Measurements from ENCODE around the gene RHOBTB3.

DNA sequence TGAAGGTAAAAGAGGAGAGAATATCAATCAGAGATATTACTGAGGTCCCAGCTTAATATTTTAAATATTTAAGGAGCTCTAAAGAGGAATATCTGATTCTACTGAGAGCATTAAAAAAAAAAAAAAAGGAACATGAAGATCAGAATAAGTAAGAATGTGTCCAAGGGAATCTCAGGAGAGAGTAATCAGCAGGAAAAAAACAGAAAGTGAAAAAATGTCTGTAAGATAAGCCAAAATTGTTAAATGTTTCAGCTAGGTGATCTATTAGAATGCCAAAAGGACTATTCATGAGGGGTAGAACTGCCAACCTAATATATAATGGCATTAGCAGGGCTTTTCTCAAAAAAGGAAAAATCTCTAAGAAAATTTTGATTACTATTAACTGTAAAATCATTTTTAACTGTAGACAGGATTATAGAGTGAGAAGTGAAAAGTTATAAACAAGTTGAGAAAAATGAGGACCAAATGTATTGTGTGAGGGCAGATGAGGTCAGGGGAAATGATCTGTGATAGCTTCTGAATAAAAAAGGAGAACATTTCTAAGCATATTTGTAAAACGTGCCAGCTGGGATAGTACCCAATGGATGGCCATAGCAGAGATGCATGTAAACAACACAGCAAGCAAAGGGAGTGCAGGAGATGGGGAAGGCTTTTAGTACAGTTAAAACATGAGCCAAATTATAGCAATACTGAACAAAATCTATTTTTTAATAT is 9.4 kb upstream of the RHOBTB3 start:
- TF ChIP-seq POLR2A (IDR thresholded peaks at IDR 0.05; ENCODE audit: extremely low read depth, insufficient read length) = no peak
- TF ChIP-seq, protein P1, sequence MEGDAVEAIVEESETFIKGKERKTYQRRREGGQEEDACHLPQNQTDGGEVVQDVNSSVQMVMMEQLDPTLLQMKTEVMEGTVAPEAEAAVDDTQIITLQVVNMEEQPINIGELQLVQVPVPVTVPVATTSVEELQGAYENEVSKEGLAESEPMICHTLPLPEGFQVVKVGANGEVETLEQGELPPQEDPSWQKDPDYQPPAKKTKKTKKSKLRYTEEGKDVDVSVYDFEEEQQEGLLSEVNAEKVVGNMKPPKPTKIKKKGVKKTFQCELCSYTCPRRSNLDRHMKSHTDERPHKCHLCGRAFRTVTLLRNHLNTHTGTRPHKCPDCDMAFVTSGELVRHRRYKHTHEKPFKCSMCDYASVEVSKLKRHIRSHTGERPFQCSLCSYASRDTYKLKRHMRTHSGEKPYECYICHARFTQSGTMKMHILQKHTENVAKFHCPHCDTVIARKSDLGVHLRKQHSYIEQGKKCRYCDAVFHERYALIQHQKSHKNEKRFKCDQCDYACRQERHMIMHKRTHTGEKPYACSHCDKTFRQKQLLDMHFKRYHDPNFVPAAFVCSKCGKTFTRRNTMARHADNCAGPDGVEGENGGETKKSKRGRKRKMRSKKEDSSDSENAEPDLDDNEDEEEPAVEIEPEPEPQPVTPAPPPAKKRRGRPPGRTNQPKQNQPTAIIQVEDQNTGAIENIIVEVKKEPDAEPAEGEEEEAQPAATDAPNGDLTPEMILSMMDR (IDR thresholded peaks at IDR 0.05; ENCODE audit: low read depth, low read length) = no peak
- TF ChIP-seq MAX (IDR thresholded peaks at IDR 0.05; ENCODE audit: low read depth, low read length) = no peak
- no peak for TF ChIP-seq MYC (IDR thresholded peaks at IDR 0.05; ENCODE audit: low read depth, low read length)

Data from NB4 (cell line).